ENCODE measurements around the gene CFAP210.

CFAP210 gene

DNA sequence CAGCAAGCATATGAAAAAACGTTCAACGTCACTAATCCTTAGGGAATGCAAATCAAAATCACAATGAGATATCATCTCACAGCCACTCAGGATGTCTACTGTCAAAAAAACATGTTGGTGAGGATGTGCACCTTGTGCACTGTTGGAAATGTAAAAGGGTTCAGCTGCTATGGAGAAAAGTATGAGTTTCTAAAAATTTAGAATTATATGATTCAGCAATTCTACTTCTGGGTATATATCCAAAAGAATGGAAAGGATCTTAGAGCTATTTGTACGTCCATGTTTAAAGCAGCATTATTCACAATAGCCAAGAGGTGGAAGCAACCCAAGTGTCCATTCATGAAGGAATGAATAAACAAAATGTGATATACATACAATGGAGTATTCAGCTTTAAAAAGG, 50.0 kb downstream of the CFAP210 start:
- TF ChIP-seq SIN3A (IDR thresholded peaks at IDR 0.05; ENCODE audit: borderline replicate concordance, insufficient read depth, low read length) (no peak), TAF1 (IDR thresholded peaks at IDR 0.05; ENCODE audit: borderline replicate concordance, insufficient read depth, low read length) (no peak), POLR2AphosphoS5 (IDR thresholded peaks at IDR 0.05; ENCODE audit: low read depth, low read length) (no peak), FOXP2 (optimal IDR thresholded peaks at IDR 0.05; ENCODE audit: borderline replicate concordance, extremely low read depth, extremely low read length, insufficient read depth) (no peak)
- TF ChIP-seq, protein P1, sequence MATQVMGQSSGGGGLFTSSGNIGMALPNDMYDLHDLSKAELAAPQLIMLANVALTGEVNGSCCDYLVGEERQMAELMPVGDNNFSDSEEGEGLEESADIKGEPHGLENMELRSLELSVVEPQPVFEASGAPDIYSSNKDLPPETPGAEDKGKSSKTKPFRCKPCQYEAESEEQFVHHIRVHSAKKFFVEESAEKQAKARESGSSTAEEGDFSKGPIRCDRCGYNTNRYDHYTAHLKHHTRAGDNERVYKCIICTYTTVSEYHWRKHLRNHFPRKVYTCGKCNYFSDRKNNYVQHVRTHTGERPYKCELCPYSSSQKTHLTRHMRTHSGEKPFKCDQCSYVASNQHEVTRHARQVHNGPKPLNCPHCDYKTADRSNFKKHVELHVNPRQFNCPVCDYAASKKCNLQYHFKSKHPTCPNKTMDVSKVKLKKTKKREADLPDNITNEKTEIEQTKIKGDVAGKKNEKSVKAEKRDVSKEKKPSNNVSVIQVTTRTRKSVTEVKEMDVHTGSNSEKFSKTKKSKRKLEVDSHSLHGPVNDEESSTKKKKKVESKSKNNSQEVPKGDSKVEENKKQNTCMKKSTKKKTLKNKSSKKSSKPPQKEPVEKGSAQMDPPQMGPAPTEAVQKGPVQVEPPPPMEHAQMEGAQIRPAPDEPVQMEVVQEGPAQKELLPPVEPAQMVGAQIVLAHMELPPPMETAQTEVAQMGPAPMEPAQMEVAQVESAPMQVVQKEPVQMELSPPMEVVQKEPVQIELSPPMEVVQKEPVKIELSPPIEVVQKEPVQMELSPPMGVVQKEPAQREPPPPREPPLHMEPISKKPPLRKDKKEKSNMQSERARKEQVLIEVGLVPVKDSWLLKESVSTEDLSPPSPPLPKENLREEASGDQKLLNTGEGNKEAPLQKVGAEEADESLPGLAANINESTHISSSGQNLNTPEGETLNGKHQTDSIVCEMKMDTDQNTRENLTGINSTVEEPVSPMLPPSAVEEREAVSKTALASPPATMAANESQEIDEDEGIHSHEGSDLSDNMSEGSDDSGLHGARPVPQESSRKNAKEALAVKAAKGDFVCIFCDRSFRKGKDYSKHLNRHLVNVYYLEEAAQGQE (IDR thresholded peaks at IDR 0.05; ENCODE audit: insufficient read depth in 1 of 2, low read depth in 2 of 2, low read length in 2 of 2) = no peak

DNA sequence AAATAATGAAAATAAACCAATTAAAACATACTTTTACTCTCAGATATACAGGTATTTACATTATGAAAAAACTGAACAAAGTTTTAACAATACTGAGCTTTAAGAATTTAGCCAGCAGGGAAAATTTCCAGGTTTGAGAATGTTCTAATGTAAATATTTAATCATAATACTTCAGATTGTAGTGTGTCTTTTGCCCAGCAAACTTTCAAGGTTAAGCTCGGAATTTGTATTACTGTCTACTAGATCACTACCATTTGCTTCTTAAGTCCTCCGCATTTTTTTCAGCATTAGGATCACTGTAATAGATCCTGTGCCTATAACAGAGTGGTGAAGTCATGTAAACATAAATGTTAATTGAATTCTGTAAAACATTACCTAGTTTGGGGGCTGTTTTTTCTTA, 52.7 kb downstream of the CFAP210 start:
- TF ChIP-seq, protein P1 (IDR thresholded peaks at IDR 0.05; ENCODE audit: insufficient read depth in 1 of 2, low read depth in 2 of 2, low read length in 2 of 2) = no peak
- TF ChIP-seq POLR2AphosphoS5 (IDR thresholded peaks at IDR 0.05; ENCODE audit: low read depth, low read length) (no peak), TAF1 (IDR thresholded peaks at IDR 0.05; ENCODE audit: borderline replicate concordance, insufficient read depth, low read length) (no peak), SIN3A (IDR thresholded peaks at IDR 0.05; ENCODE audit: borderline replicate concordance, insufficient read depth, low read length) (no peak), FOXP2 (optimal IDR thresholded peaks at IDR 0.05; ENCODE audit: borderline replicate concordance, extremely low read depth, extremely low read length, insufficient read depth) (no peak)

DNA sequence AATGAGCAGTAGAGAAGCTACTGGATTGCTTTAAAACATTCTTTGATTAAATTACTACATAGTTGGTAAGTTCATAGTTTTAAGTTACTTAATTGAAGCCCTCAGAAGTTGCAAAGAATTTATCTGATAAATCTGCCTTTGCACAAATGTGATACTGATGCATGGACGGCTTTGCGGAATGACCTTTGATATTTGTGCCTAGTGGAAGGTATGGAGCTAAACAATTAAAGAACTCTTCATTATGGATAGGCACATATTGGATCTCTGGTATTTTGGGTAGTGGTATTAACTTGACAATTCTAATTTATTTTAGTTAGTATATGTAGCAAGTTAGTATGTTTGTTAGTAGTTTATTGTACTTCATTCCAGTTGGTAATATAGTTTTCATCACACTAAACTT, 54.1 kb downstream of the CFAP210 start:
- no peak for TF ChIP-seq POLR2AphosphoS5 (IDR thresholded peaks at IDR 0.05; ENCODE audit: low read depth, low read length)
- no peak for TF ChIP-seq FOXP2 (optimal IDR thresholded peaks at IDR 0.05; ENCODE audit: borderline replicate concordance, extremely low read depth, extremely low read length, insufficient read depth)
- no peak for TF ChIP-seq SIN3A (IDR thresholded peaks at IDR 0.05; ENCODE audit: borderline replicate concordance, insufficient read depth, low read length)
- TF ChIP-seq, protein P1 (IDR thresholded peaks at IDR 0.05; ENCODE audit: insufficient read depth in 1 of 2, low read depth in 2 of 2, low read length in 2 of 2) = no peak
- no peak for TF ChIP-seq TAF1 (IDR thresholded peaks at IDR 0.05; ENCODE audit: borderline replicate concordance, insufficient read depth, low read length)

DNA sequence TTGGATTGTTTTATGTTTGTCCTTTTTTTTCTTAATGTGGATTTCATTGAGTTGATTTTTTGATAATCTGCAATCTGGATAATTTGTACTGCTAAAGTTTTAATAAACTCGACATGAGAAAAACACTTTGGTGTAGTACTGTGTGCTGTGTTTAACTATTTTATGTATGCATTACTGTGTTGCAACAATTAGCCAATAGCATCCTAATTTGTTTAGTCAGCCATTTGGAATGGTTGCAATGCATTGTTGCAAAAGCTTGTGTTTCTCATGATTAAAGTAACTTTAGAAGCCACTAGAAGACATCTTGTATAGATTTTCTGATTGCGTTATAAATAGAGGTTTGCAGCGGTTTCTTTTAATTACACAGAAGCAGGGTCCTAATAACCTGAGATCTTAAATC, 56.6 kb downstream of the CFAP210 start:
- TF ChIP-seq POLR2AphosphoS5 (IDR thresholded peaks at IDR 0.05; ENCODE audit: low read depth, low read length) (no peak), SIN3A (IDR thresholded peaks at IDR 0.05; ENCODE audit: borderline replicate concordance, insufficient read depth, low read length) (no peak), FOXP2 (optimal IDR thresholded peaks at IDR 0.05; ENCODE audit: borderline replicate concordance, extremely low read depth, extremely low read length, insufficient read depth) (no peak), TAF1 (IDR thresholded peaks at IDR 0.05; ENCODE audit: borderline replicate concordance, insufficient read depth, low read length) (no peak)
- TF ChIP-seq, protein P1 (IDR thresholded peaks at IDR 0.05; ENCODE audit: insufficient read depth in 1 of 2, low read depth in 2 of 2, low read length in 2 of 2) = no peak
